Epithelial cell of umbilical artery (primary cell): ENCODE results near the gene TNNI3K. TPM values are rescaled to one million over a fixed set of nuclear protein-coding genes. Genes with fewer than 3 reads are reported as not detected.

Source experiments
- total RNA-seq: library from RNA; depleted of rRNA; stranded (reverse); fragments of >200 nt; gene quantifications from 2 replicates; pipeline ENCODE4 v1.2.3, GENCODE V29; 2014

TNNI3K gene
- total RNA-seq, result 0.32 TPM in 1 of 2 replicates, not detected in the other

GRCh38 chr1:74235153-74235552 is at the start of gene TNNI3K:
Gene TNNI3K, plus strand, starts transcription at chr1:74235387. Its CDS starts 65 bp downstream, at chr1:74235452.

GRCh38 chr1:74197657-74198552 is 37.3 kb upstream of the TNNI3K start, which contains the start of the genes FPGT and LRRIQ3:
Gene FPGT, plus strand, starts transcription at chr1:74198242. Its CDS starts 37 bp downstream, at chr1:74198279.
Gene LRRIQ3, minus strand, starts transcription at chr1:74198176. Its CDS starts 14,492 bp downstream, at chr1:74183684.

GRCh38 chr1:74512170-74512915 is 277.2 kb downstream of the TNNI3K start, which contains the start of gene LRRC53:
Gene LRRC53, minus strand, starts transcription at chr1:74512611. Its CDS starts 29,262 bp downstream, at chr1:74483349.

Other genes starting within 250 kb of the TNNI3K start
- gene LRRIQ3, start 37.2 kb upstream of the TNNI3K start, total RNA-seq, result 0.32 and 0.46 TPM in 2 replicates
- gene FPGT, start 37.1 kb upstream of the TNNI3K start, total RNA-seq, result 15.3 and 17.8 TPM in 2 replicates